GM21367 (cell line): ENCODE data around the gene C16orf89.

Experiments used
- ATAC-seq: cut with Tn5 transposase; IDR thresholded peaks from one replicate; pipeline ENCODE4 v1.9.1; 2021; ENCODE audit not compliant: unreplicated experiment

The C16orf89 gene

GRCh38 chr16:5033256-5034166, 32.2 kb downstream of the C16orf89 start, which contains the start of gene NAGPA:
TSS of gene NAGPA (minus strand) at chr16:5033935. CDS start at chr16:5033914, 21 bp downstream.
- ATAC-seq = peak; percentile 88

- no peak for ATAC-seq
Measured at GRCh38 chr16:5032748-5033167, 33.0 kb downstream of the C16orf89 start.

GRCh38 chr16:5031601-5032000, 34.2 kb downstream of the C16orf89 start:
- no peak for ATAC-seq

- no peak for ATAC-seq
Measured at GRCh38 chr16:5030251-5030870, 35.4 kb downstream of the C16orf89 start.

GRCh38 chr16:5028950-5029475, 36.7 kb downstream of the C16orf89 start:
- ATAC-seq = no peak

GRCh38 chr16:5027575-5028235, 38.1 kb downstream of the C16orf89 start:
- ATAC-seq = no peak

- ATAC-seq = no peak
Measured at GRCh38 chr16:5027086-5027485, 38.7 kb downstream of the C16orf89 start.

GRCh38 chr16:5026664-5027063, 39.1 kb downstream of the C16orf89 start:
- ATAC-seq = no peak

- ATAC-seq = no peak
Measured at GRCh38 chr16:5025171-5025632, 40.6 kb downstream of the C16orf89 start.

GRCh38 chr16:5024632-5025031, 41.1 kb downstream of the C16orf89 start:
- no peak for ATAC-seq

- no peak for ATAC-seq
Measured at GRCh38 chr16:5022521-5022920, 43.2 kb downstream of the C16orf89 start.

GRCh38 chr16:5020551-5020950, 45.2 kb downstream of the C16orf89 start:
- ATAC-seq = no peak

GRCh38 chr16:5019775-5020174, 46.0 kb downstream of the C16orf89 start:
- no peak for ATAC-seq

GRCh38 chr16:5018793-5019192, 47.0 kb downstream of the C16orf89 start:
- no peak for ATAC-seq

- no peak for ATAC-seq
Measured at GRCh38 chr16:5017678-5017969, 48.1 kb downstream of the C16orf89 start.

GRCh38 chr16:5016967-5017677, 48.6 kb downstream of the C16orf89 start:
- ATAC-seq = no peak

- ATAC-seq = no peak
Measured at GRCh38 chr16:5015887-5016286, 49.9 kb downstream of the C16orf89 start.

- no peak for ATAC-seq
Measured at GRCh38 chr16:5015351-5015750, 50.4 kb downstream of the C16orf89 start.

- no peak for ATAC-seq
Measured at GRCh38 chr16:5012887-5013286, 52.9 kb downstream of the C16orf89 start.

- ATAC-seq = no peak
Measured at GRCh38 chr16:5011637-5012036, 54.1 kb downstream of the C16orf89 start.
